ENCODE measurements around the gene CCDC106.
A peak's percentile ranks its signal among the peaks of the same experiment; 100 is the strongest.

CCDC106 gene

GRCh38 chr19:55652311-55653128 is 4.5 kb downstream of the CCDC106 start:
- DNase-seq: no peak

- DNase-seq: peak; percentile 99
These were observed 5.8 kb downstream of the CCDC106 start for GRCh38 chr19:55653651-55654322.

GRCh38 chr19:55654323-55654867 is 6.4 kb downstream of the CCDC106 start:
- DNase-seq: peak; percentile 100

GRCh38 chr19:55654868-55655647 is 7.0 kb downstream of the CCDC106 start, which contains the start of gene U2AF2:
U2AF2 (plus strand) TSS chr19:55655035; CDS start chr19:55655105, 70 bp downstream.
- DNase-seq: peak; percentile 86

GRCh38 chr19:55655648-55656040 is 7.6 kb downstream of the CCDC106 start:
- no peak for DNase-seq

- no peak for DNase-seq
These were observed 8.5 kb downstream of the CCDC106 start for GRCh38 chr19:55656552-55656951.

GRCh38 chr19:55656988-55657747 is 9.2 kb downstream of the CCDC106 start:
- no peak for DNase-seq

- DNase-seq: no peak
These were observed 10.9 kb downstream of the CCDC106 start for GRCh38 chr19:55658846-55659459.

GRCh38 chr19:55659822-55660221 is 11.8 kb downstream of the CCDC106 start:
- no peak for DNase-seq

GRCh38 chr19:55660404-55660803 is 12.4 kb downstream of the CCDC106 start:
- no peak for DNase-seq

- DNase-seq: no peak
These were observed 13.0 kb downstream of the CCDC106 start for GRCh38 chr19:55660991-55661390.

- DNase-seq: no peak
These were observed 13.8 kb downstream of the CCDC106 start for GRCh38 chr19:55661826-55662225.

GRCh38 chr19:55663846-55664536 is 16.0 kb downstream of the CCDC106 start:
- no peak for DNase-seq

GRCh38 chr19:55666343-55667005 is 18.5 kb downstream of the CCDC106 start:
- no peak for DNase-seq

GRCh38 chr19:55667006-55667381 is 19.0 kb downstream of the CCDC106 start:
- DNase-seq: no peak

GRCh38 chr19:55667511-55667910 is 19.5 kb downstream of the CCDC106 start:
- DNase-seq: no peak

GRCh38 chr19:55667958-55668357 is 19.9 kb downstream of the CCDC106 start:
- DNase-seq: no peak

- DNase-seq: no peak
These were observed 20.8 kb downstream of the CCDC106 start for GRCh38 chr19:55668603-55669348.

- DNase-seq: no peak
These were observed 21.6 kb downstream of the CCDC106 start for GRCh38 chr19:55669418-55670279.

Data from central memory CD4-positive, alpha-beta T cell (primary cell).